Liver (tissue), 9 donors: ENCODE data around the gene ANKRD11. TPM values are rescaled to one million over a fixed set of nuclear protein-coding genes. Genes with fewer than 3 reads are reported as not detected.

Source experiments
- DNase-seq: peaks from one replicate; pipeline ENCODE4 v3.0.0-alpha.2; 2017; ENCODE audit warnings: low spot score
- H3K27ac ChIP-seq, 2 donors: one replicate each; pipeline ENCODE4 v1.7.0; 2013; ENCODE audit warnings: inconsistent platforms in 2 of 2, low read length in 2 of 2, control low read depth in 1 of 2, low read depth in 1 of 2, mild to moderate bottlenecking in 1 of 2
- H3K27me3 ChIP-seq, 4 donors: one replicate each; pipeline versions ENCODE4 v1.6.1 to v1.7.0; 2013; ENCODE audit warnings: low read length in 3 of 4, inconsistent platforms in 1 of 4, mild to moderate bottlenecking in 1 of 4, moderate library complexity in 1 of 4; ENCODE audit not compliant: control insufficient read depth in 4 of 4, insufficient read depth in 4 of 4
- H3K36me3 ChIP-seq, 4 donors: one replicate each; pipeline versions ENCODE4 v1.6.1 to v1.7.0; 2013; ENCODE audit warnings: low read length in 3 of 4, mild to moderate bottlenecking in 3 of 4, low read depth in 1 of 4, moderate library complexity in 1 of 4; ENCODE audit not compliant: control insufficient read depth in 4 of 4, insufficient read depth in 3 of 4
- H3K4me1 ChIP-seq, 4 donors: one replicate each; pipeline versions ENCODE4 v1.6.1 to v1.7.0; 2013; ENCODE audit warnings: low read length in 3 of 4, mild to moderate bottlenecking in 3 of 4, moderate library complexity in 1 of 4; ENCODE audit not compliant: control insufficient read depth in 4 of 4, insufficient read depth in 4 of 4
- H3K4me3 ChIP-seq, 3 donors: one replicate each; pipeline versions ENCODE4 v1.6.1 to v1.7.0; 2013; ENCODE audit warnings: low read length in 3 of 3, control low read depth in 1 of 3, low read depth in 1 of 3, mild to moderate bottlenecking in 1 of 3
- H3K9ac ChIP-seq, 2 donors: one replicate each; pipeline ENCODE4 v1.7.0; 2013; ENCODE audit warnings: low read length in 2 of 2, mild to moderate bottlenecking in 2 of 2, moderate library complexity in 2 of 2, control low read depth in 1 of 2, low read depth in 1 of 2
- H3K9me3 ChIP-seq, 4 donors: one replicate each; pipeline versions ENCODE4 v1.6.1 to v1.7.0; 2013; ENCODE audit warnings: low read length in 3 of 4; ENCODE audit not compliant: control insufficient read depth in 4 of 4
- ATF3 ChIP-seq: IDR thresholded peaks from 2 replicates; pipeline ENCODE4 v1.6.1; 2016; ENCODE audit warnings: antibody characterized with exemption
- CTCF ChIP-seq: fragments of 150-350 bp; IDR thresholded peaks from 2 replicates; pipeline ENCODE4 v1.5.1; 2017; ENCODE audit warnings: improper control_type of control experiment, low read depth, low read length; ENCODE audit not compliant: missing input control
- EGR1 ChIP-seq, 2 donors: IDR thresholded peaks; 2 replicates each; pipeline ENCODE4 v1.6.1; 2016 to 2018; ENCODE audit warnings: antibody characterized with exemption in 2 of 2, low read depth in 2 of 2
- FOXA1 ChIP-seq: IDR thresholded peaks from 2 replicates; pipeline ENCODE4 v1.6.1; 2016; ENCODE audit warnings: antibody characterized with exemption
- FOXA2 ChIP-seq: IDR thresholded peaks from 2 replicates; pipeline ENCODE4 v1.6.1; 2016; ENCODE audit warnings: antibody characterized with exemption
- GABPA ChIP-seq, 2 donors: IDR thresholded peaks in 1 of 2; conservative IDR thresholded peaks in 1 of 2; 2 replicates each; pipeline ENCODE4 v1.6.1; 2016; ENCODE audit warnings: antibody characterized with exemption in 2 of 2, mild to moderate bottlenecking in 1 of 2, moderate library complexity in 1 of 2
- HNF4A ChIP-seq, 2 donors: conservative IDR thresholded peaks; 2 replicates each; pipeline ENCODE4 v1.6.1; 2016; ENCODE audit warnings: antibody characterized with exemption in 2 of 2, mild to moderate bottlenecking in 2 of 2
- HNF4G ChIP-seq: IDR thresholded peaks from 2 replicates; pipeline ENCODE4 v1.6.1; 2016; ENCODE audit warnings: antibody characterized with exemption
- JUND ChIP-seq, 2 donors: IDR thresholded peaks; 2 replicates each; pipeline ENCODE4 v1.6.1; 2016; ENCODE audit warnings: antibody characterized with exemption in 2 of 2
- MAX ChIP-seq: IDR thresholded peaks from 2 replicates; pipeline ENCODE4 v1.6.1; 2016; ENCODE audit warnings: antibody characterized with exemption
- NR2F2 ChIP-seq: IDR thresholded peaks from 2 replicates; pipeline ENCODE4 v1.6.1; 2016; ENCODE audit warnings: antibody characterized with exemption
- RAD21 ChIP-seq, 2 donors: IDR thresholded peaks; 2 replicates each; pipeline ENCODE4 v1.6.1; 2016; ENCODE audit warnings: antibody characterized with exemption in 2 of 2, mild to moderate bottlenecking in 2 of 2
- REST ChIP-seq: IDR thresholded peaks from 2 replicates; pipeline ENCODE4 v1.6.1; 2016; ENCODE audit warnings: antibody characterized with exemption, mild to moderate bottlenecking
- RXRA ChIP-seq, 2 donors: IDR thresholded peaks; 2 replicates each; pipeline ENCODE4 v1.6.1; 2017 to 2018; ENCODE audit warnings: antibody characterized with exemption in 2 of 2, mild to moderate bottlenecking in 1 of 2
- SP1 ChIP-seq: IDR thresholded peaks from 2 replicates; pipeline ENCODE4 v1.6.1; 2018; ENCODE audit warnings: antibody characterized with exemption, mild to moderate bottlenecking
- TAF1 ChIP-seq: conservative IDR thresholded peaks from 2 replicates; pipeline ENCODE4 v1.6.1; 2016; ENCODE audit warnings: antibody characterized with exemption, mild to moderate bottlenecking
- YY1 ChIP-seq: IDR thresholded peaks from 2 replicates; pipeline ENCODE4 v1.6.1; 2016; ENCODE audit warnings: antibody characterized with exemption, mild to moderate bottlenecking
- ZBTB33 ChIP-seq: IDR thresholded peaks from 2 replicates; pipeline ENCODE4 v1.6.1; 2016; ENCODE audit warnings: antibody characterized with exemption
- WGBS: extraction: QIAGEN DNeasy Blood & Tissue Kit; methylation state at CpG from one replicate; pipeline ENCODE4 v1.1.7; 2013; 5-methylcytosine and 5-hydroxymethylcytosine counted together
- polyA plus RNA-seq, 2 donors: library from polyadenylated mRNA; stranded (reverse) in 1 of 2; unstranded in 1 of 2; fragments of 200-250 nt in 1 of 2; fragments of >200 nt in 1 of 2; fragmentation: Nextera tagmentation in 1 of 2; extraction: Ambion mirVana in 1 of 2; gene quantifications; one replicate each; pipeline versions ENCODE4 v1.2.1 to v1.2.3, GENCODE V29; 2013 to 2015
- total RNA-seq, 2 donors: library from RNA; depleted of rRNA; stranded (reverse); fragments of >200 nt; gene quantifications; one replicate each; pipeline ENCODE4 v1.2.3, GENCODE V29; 2014
- donor health status: healthy.
- donor health status: healthy.
- donor health status: healthy.
- donor health status: healthy.
- donor health status: healthy.

Gene ANKRD11
- total and polyA plus RNA-seq, 4 donors, result 16.3 to 55.1 (median 28.0) TPM

- no peaks in the 10 kb centered on the region for H3K36me3 ChIP-seq
- WGBS, result 86% methylated on average over 12 of the region's 12 CpGs
- no peak for DNase-seq
- no peak overlapping the region for H3K9ac ChIP-seq
- no peaks in the 10 kb centered on the region for H3K9me3 ChIP-seq
- TF ChIP-seq RXRA (IDR thresholded peaks at IDR 0.05) (no peak), GABPA (IDR thresholded peaks at IDR 0.05 in 1 of 2, conservative IDR thresholded peaks at IDR 0.05 in 1 of 2) (no peak), FOXA2 (no peak), YY1 (no peak), TAF1 (no peak), HNF4G (no peak), NR2F2 (no peak), ZBTB33 (no peak), JUND (IDR thresholded peaks at IDR 0.05) (no peak), RAD21 (IDR thresholded peaks at IDR 0.05) (no peak), CTCF (no peak), MAX (no peak), HNF4A (conservative IDR thresholded peaks at IDR 0.05) (no peak), SP1 (no peak), ATF3 (no peak), EGR1 (IDR thresholded peaks at IDR 0.05; ENCODE audit: low read depth in 2 of 2) (no peak), FOXA1 (no peak), REST (no peak)
- H3K27me3 ChIP-seq, result no peaks in the 10 kb centered on the region
- H3K4me1 ChIP-seq, result peaks cover 2 to 48% (median 34%) of the 10 kb centered on the region in 4 donors
- H3K27ac ChIP-seq, result no peak overlapping the region
- no peak overlapping the region for H3K4me3 ChIP-seq
These were observed 155.9 kb downstream of the ANKRD11 start for GRCh38 chr16:89334461-89334860.
